HEK293T (cell line): ENCODE data around the gene GNA14.
"Not testable (repeated sequence)": the region's sequence is repeated elsewhere in the genome, so short reads cannot be mapped to it uniquely, and the experiment has no call there.

Source experiments
- CTCF ChIA-PET: fragments of 350-600 bp; formaldehyde crosslinking; extraction: SDS; loops from one replicate; lab custom pipeline; 2021; ENCODE audit warnings: antibody characterized with exemption, inconsistent platforms; lab: Yijun Ruan, JAX
- POLR2A ChIA-PET: fragments of 350-600 bp; formaldehyde crosslinking; extraction: SDS; loops from one replicate; lab custom pipeline; 2020; ENCODE audit warnings: antibody characterized with exemption, inconsistent platforms; lab: Yijun Ruan, JAX
- DNase-seq: peaks from one replicate; pipeline ENCODE4 v3.0.0; 2012; ENCODE audit warnings: mixed read lengths; ENCODE audit errors: extremely low spot score
- ARNT ChIP-seq: fragments of 450-650 bp; IDR thresholded peaks from 2 replicates; pipeline ENCODE4 v1.6.1; 2017; ENCODE audit warnings: mild to moderate bottlenecking
- BHLHE40 ChIP-seq: fragments of 450-650 bp; IDR thresholded peaks from 2 replicates; pipeline ENCODE4 v1.6.1; 2016; ENCODE audit warnings: mild to moderate bottlenecking, moderate library complexity, borderline replicate concordance
- CTBP1 ChIP-seq: fragments of 450-650 bp; IDR thresholded peaks from 2 replicates; pipeline ENCODE4 v1.6.1; 2016; ENCODE audit warnings: borderline replicate concordance
- ELF4 ChIP-seq: fragments of 450-650 bp; IDR thresholded peaks from 2 replicates; pipeline ENCODE4 v1.6.1; 2017; ENCODE audit warnings: antibody characterized with exemption
- FOXA1 ChIP-seq: fragments of 450-650 bp; IDR thresholded peaks from 2 replicates; pipeline ENCODE4 v1.6.1; 2016; ENCODE audit warnings: mild to moderate bottlenecking
- FOXK2 ChIP-seq: fragments of 450-650 bp; IDR thresholded peaks from 2 replicates; pipeline ENCODE4 v1.6.1; 2016; ENCODE audit warnings: mild to moderate bottlenecking
- FOXM1 ChIP-seq: fragments of 450-650 bp; IDR thresholded peaks from 2 replicates; pipeline ENCODE4 v1.6.1; 2017; ENCODE audit warnings: mild to moderate bottlenecking, borderline replicate concordance
- HDGF ChIP-seq: fragments of 450-650 bp; IDR thresholded peaks from 2 replicates; pipeline ENCODE4 v1.6.1; 2017; ENCODE audit warnings: antibody characterized with exemption, borderline replicate concordance
- L3MBTL2 ChIP-seq: fragments of 450-650 bp; conservative IDR thresholded peaks from 2 replicates; pipeline ENCODE4 v1.6.1; 2016; ENCODE audit warnings: mild to moderate bottlenecking
- LEF1 ChIP-seq: fragments of 450-650 bp; IDR thresholded peaks from 2 replicates; pipeline ENCODE4 v1.6.1; 2017; ENCODE audit warnings: mild to moderate bottlenecking, borderline replicate concordance
- NFRKB ChIP-seq: fragments of 450-650 bp; IDR thresholded peaks from 2 replicates; pipeline ENCODE4 v1.6.1; 2016; ENCODE audit warnings: mild to moderate bottlenecking, moderate library complexity
- SP1 ChIP-seq: fragments of 450-650 bp; IDR thresholded peaks from 2 replicates; pipeline ENCODE4 v1.6.1; 2017
- SUZ12 ChIP-seq: fragments of 450-650 bp; IDR thresholded peaks from 2 replicates; pipeline ENCODE4 v1.6.1; 2016; ENCODE audit warnings: mild to moderate bottlenecking
- TARDBP ChIP-seq: fragments of 450-650 bp; IDR thresholded peaks from 2 replicates; pipeline ENCODE4 v1.6.1; 2016
- ZNF384 ChIP-seq: fragments of 450-650 bp; IDR thresholded peaks from 2 replicates; pipeline ENCODE4 v1.6.1; 2016
- TF ChIP-seq, protein P1 (sequence below): fragments of 450-650 bp; IDR thresholded peaks from 2 replicates; pipeline ENCODE4 v1.6.1; 2016

The GNA14 gene

DNA sequence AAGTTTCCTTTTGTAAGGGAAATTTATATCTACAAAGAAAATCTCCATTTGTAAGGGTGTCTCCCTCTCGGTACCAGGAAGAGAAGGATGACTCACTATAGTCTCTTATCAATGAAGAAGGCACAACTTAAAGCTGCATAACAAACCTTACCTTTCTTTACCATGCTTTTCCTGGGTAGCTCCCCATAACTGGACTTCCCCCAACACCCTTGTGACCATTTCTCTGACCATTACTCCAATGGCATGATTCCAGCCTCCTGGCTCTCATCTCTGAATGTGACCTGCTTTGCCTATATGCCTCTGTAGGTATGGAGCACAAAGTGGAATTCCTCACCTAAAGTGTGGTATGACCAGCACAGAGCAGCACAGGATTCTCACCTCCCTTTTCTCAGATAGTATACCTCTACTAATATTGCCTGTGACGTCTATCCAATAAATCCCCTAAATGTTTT lies 62.8 kb downstream of the GNA14 start:
- DNase-seq: no peak
- ChIA-PET POLR2A (no interaction called here), CTCF (no interaction called here)

GRCh38 chr9:77584927-77585326 lies 63.2 kb downstream of the GNA14 start:
- DNase-seq, CTCF ChIA-PET, POLR2A ChIA-PET: not testable (repeated sequence)

More for the DNA sequence above, 62.8 kb downstream of the GNA14 start:
- TF ChIP-seq FOXM1 (no peak), ELF4 (no peak), TARDBP (no peak), HDGF (no peak)

- CTCF ChIA-PET: no interaction called here
- POLR2A ChIA-PET: no interaction called here
- TF ChIP-seq, protein P1, sequence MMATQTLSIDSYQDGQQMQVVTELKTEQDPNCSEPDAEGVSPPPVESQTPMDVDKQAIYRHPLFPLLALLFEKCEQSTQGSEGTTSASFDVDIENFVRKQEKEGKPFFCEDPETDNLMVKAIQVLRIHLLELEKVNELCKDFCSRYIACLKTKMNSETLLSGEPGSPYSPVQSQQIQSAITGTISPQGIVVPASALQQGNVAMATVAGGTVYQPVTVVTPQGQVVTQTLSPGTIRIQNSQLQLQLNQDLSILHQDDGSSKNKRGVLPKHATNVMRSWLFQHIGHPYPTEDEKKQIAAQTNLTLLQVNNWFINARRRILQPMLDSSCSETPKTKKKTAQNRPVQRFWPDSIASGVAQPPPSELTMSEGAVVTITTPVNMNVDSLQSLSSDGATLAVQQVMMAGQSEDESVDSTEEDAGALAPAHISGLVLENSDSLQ: no peak
- no peak for TF ChIP-seq ELF4
- TF ChIP-seq L3MBTL2: no peak
- no peak for TF ChIP-seq FOXA1
- no peak for TF ChIP-seq SP1
- no peak for TF ChIP-seq BHLHE40
- no peak for TF ChIP-seq FOXK2
- no peak for TF ChIP-seq FOXM1
- DNase-seq: no peak
Measured at GRCh38 chr9:77582961-77583576, 65.1 kb downstream of the GNA14 start.

DNA sequence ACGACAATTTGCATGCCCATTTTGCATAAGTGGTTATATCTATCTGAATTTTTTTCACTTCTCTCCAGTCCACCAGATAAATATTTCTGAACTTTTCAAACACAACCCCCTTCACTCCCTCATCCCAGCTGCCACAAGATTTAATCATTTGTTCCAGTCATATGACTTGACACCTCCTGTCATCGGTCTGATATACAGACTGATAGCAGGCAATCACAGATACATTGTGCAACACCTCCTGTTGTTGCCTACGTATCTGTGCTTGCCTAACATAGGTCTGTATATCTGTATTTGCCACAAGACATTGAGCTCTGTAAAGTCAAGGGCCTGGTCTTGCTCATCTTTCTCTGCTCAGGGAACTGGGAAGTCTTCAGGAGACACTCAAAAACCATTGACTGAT lies 65.6 kb downstream of the GNA14 start:
- CTCF ChIA-PET: no interaction called here
- POLR2A ChIA-PET: no interaction called here
- TF ChIP-seq HDGF (no peak), SP1 (no peak), FOXK2 (no peak), ZNF384 (no peak), ELF4 (no peak), BHLHE40 (no peak), FOXM1 (no peak), CTBP1 (no peak), FOXA1 (no peak), ARNT (no peak), LEF1 (no peak), SUZ12 (no peak), NFRKB (no peak), L3MBTL2 (no peak), TARDBP (no peak)
- TF ChIP-seq, protein P1: no peak
- DNase-seq: no peak

- DNase-seq: peak; percentile 32
- TF ChIP-seq CTBP1: no peak
- TF ChIP-seq FOXA1: no peak
- no peak for TF ChIP-seq FOXM1
- no peak for TF ChIP-seq SP1
- no peak for TF ChIP-seq SUZ12
- no peak for TF ChIP-seq HDGF
- no peak for TF ChIP-seq ELF4
- TF ChIP-seq ARNT: no peak
- TF ChIP-seq ZNF384: no peak
- TF ChIP-seq BHLHE40: no peak
- TF ChIP-seq, protein P1: no peak
- no peak for TF ChIP-seq NFRKB
- no peak for TF ChIP-seq L3MBTL2
- TF ChIP-seq FOXK2: no peak
- ChIA-PET POLR2A (no interaction called here), CTCF (no interaction called here)
Measured at GRCh38 chr9:77575785-77576184, 72.3 kb downstream of the GNA14 start.

- TF ChIP-seq NFRKB (no peak), LEF1 (no peak), ELF4 (no peak), SP1 (no peak), TARDBP (no peak), FOXK2 (no peak), BHLHE40 (no peak), FOXM1 (no peak), SUZ12 (no peak), FOXA1 (no peak), CTBP1 (no peak), HDGF (no peak), ZNF384 (no peak), L3MBTL2 (no peak), ARNT (no peak)
- TF ChIP-seq, protein P1: no peak
- ChIA-PET CTCF (no interaction called here), POLR2A (no interaction called here)
- peak; percentile 12 for DNase-seq
Measured at GRCh38 chr9:77569335-77569734, 78.8 kb downstream of the GNA14 start.
